HG02981 (cell line): Measurements from ENCODE around the gene FAF1.

Source experiments
- ATAC-seq: cut with Tn5 transposase; IDR thresholded peaks from one replicate; pipeline ENCODE4 v1.9.1; 2021; ENCODE audit warnings: mild to moderate bottlenecking, moderate library complexity; ENCODE audit not compliant: unreplicated experiment

The FAF1 gene

DNA sequence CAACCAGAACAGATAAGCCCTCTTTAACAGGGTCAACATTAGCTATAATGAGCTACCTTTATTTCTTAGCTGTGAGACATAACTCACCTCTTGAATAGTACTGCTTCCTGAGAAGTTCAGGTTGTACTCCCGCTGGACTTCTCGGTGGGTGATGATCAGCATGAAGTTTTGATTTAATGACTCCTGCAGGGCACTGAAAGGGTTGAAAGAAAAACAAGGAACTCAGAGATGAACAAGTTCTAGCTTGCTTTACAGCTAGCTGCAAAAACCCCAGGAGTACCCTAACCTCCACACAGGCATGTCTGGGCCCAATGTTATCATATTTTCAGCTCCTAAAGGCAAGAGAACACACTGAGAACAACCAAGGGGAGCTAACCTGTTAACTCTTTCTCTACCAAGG lies 254.4 kb downstream of the FAF1 start:
- no peak for ATAC-seq

DNA sequence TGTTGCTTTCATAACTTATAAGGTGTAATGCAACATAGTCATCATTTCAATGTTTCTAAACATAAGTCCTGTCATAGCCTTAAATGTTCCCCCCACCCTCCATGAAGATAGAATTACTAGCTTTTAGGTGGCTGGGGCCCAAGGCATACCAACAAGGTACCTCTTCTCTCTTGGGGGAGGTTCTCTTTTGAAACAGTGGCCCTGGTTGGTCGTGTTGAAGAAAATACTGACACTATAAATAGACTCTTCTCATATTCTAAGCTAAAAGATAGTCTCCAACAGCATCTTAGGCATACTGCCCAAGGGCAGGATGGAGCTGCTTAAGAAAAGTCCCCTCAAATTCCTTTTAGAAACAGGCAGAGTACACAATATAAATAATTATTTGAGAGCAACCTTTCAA lies 255.0 kb downstream of the FAF1 start:
- no peak for ATAC-seq

GRCh38 chr1:50704126-50704525 lies 255.9 kb downstream of the FAF1 start:
- peak; percentile 57 for ATAC-seq

DNA sequence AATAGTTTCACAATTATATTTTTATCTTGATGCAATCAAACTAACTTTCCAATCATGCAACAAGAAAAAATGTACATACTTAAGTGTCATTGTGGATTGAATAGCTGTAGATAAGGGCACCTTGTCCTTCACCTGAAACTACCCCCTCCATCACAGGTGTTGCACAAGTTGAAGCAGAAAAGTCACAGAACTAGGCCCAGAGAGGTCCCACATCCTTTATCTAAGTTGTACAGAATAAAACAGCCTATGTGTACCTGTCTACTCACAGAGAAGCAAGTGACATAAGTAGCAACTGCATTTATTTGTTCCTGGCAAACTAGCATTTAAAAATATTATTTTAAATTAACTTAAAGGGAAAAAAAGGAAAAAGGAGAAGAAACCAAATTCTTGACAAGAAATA lies 256.8 kb downstream of the FAF1 start:
- ATAC-seq, result no peak

DNA sequence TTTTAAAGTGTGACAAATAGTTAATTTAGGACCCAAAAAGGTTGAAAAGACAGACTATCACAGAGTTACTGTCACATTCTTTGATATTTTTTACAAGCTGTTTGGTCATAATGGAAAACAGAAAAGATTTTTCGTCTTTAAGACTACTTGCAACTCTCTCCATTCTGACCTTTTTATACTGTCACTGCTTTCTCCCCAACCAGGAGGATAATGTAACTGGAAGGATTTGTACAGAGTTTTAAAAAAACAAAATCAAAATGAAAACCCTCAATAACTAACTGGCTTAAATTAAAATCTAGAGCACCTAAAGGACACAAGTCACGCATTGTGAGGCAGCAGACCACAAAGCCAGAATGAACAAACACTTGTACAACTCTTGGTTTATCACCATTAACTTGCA lies 257.7 kb downstream of the FAF1 start:
- no peak for ATAC-seq

DNA sequence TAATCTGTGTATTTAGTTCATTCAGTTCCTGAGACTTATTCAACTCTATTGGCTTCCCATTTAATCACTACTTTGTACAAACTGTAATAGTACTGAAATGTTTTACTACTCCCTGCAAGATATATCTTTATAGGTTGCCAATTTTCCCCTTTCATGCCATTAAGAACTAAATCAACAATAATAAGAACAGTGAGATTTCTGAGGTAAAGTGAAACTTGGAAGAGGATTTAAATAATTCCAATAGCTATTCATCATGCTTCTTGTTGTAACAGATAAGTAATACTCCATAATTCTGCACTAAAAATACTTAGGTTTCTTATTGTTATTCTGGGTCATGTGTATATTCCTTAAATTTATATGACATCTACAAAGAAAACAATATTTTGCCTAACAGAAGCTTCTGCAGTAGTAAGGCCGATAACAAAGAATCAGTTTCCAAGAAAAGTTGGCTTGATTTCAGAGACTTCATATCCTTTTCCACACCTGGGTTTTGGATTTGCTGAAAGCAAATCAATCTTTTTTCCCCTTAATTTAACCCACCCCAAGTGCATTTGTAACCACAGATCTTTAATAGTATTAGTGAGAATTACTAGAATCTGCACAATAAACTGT lies 258.3 kb downstream of the FAF1 start:
- no peak for ATAC-seq

- ATAC-seq, result no peak
These were observed 259.4 kb downstream of the FAF1 start for GRCh38 chr1:50700621-50701020.

- no peak for ATAC-seq
These were observed 259.9 kb downstream of the FAF1 start for GRCh38 chr1:50700214-50700613.

DNA sequence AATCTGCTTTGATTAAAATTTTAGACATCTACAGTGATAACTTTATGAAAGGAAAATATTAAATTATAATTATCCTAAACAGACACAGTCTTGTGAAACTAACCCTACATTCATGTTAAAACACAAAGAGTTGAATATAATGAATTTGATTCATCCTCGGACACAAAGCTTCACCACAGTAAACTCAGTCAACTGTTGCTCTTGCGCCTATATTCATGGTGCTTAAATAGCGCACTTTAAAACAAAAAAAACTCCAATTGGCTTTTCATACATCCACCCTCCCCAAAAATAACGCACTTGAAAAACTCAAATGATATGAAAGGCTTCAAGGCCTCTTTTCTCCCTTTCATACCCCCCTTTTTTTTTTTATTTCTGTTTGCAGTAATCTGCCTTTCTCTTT lies 260.3 kb downstream of the FAF1 start:
- no peak for ATAC-seq

DNA sequence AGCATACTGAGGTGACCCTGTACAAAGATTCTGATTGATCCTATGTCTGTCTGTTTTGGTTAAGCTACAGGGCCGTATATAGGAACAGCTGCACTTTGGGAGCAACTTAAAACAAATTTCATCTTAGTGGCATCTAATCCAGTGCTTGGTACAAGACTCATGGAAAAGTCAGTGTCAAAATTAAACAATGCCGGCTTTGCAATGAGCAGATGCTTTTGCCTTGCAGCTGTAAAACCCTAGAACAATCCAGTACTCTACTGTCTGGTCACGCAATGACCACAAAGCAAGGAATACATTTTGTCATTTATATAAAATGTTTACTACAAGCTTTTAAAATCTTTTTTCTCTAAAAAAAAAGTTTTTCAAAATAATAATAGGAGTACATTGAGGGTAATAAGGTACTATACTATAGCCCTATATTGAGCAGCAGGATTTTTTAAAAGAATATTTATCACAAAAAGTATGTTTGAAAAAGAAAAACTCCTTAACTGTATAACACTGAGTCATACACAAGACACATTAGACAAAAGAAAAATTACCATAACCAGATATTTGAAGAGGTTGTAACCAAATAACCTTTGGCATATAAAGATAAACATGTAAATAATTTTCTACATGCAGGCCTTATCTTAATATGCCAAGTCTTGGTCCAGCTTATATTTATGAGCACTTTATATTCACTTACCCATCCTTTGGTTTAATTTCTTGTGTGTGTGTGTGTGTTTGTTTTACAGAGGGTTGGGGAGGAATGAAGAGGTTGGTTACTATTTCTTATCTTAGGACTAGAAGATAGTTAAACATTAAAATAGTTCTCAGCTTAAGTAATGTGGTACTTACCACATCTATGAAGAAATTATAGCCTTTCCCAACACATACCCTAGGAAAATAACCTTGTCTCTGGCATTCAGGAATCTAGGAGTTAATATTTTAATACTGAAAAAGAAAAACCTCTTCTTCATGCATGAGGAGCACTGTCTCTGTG lies 262.3 kb downstream of the FAF1 start:
- ATAC-seq, result no peak

DNA sequence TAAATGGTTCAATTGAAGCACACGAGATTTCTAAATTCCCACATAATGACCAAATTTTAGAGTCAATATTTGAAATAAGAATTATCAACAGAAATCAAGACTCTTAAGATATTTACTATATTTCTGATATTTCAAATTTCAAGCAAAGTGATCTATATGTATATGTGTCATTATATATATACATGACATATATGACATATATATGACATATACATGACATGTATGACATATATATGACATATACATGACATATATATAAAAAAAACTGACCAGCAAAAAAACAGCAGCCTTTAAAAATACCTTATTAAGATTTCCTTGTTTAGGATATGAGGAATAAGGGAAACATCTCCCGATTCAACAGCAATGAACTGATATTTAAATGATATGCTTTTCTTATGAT lies 266.2 kb downstream of the FAF1 start:
- ATAC-seq, result no peak

DNA sequence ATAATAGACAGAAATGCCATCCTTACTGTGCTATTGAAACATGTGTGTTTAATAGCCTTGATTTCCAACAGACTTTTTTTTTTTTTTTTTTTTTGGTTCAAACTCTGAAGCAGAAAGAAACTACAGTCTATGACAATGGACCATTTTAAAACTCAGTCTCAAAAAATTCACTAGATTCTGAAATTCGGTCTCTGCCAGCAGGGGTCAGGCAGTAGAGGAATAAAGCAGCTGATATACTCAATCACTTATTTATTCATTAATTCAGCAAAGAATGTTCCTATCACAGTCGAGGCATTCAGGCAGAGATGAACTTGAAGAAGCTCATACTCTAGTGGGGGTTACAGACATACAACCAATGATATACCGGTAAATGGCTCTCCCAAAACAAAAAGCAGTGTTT lies 275.9 kb downstream of the FAF1 start:
- no peak for ATAC-seq

DNA sequence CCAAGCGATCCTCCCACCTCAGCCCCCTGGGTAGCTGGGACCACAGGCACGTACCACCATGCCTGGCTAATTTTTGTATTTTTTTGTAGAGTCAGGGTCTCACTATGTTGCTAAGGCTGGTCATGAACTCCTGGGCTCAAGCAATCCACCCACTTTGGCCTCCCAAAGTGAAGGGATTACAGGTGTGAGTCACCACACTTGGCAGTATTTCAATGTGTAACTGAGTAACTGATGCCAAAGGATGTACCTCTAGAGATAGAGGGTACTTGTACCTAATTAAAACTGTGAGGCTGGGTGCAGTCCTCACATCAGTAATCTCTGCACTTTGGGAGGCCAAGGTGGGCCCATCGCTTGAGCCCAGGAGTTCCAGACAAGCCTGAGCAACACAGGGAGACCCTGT lies 278.1 kb downstream of the FAF1 start:
- no peak for ATAC-seq

DNA sequence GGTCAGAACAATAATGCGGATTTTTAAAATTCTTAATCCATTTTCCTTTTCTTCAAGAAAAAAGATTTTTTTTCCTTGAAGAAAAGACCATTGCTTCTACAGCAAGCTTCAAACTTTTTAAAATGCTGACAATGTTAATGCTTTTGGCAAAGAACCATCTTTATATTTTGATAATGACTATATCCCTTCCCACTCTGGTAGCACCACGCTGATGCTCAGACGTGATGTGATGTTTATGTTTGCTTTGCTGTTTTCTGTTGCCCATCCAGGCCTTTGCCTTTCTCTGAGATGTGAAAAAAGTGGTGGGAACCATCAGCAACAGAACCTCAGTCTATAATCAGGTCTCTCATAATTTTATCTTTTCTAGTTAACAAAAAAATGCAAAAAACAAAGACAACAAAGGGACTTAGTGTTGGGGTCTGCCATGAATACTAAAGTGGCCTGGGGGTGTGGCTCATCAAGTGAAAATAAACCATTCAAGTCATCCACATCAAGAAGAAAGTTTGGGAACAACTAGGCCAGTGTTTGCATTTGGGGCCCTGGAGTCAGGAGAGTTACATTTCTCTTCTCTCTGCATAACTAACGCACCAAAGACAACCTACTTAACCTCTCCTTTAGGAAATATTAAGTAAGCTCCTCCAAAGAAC lies 292.2 kb downstream of the FAF1 start:
- ATAC-seq, result no peak

DNA sequence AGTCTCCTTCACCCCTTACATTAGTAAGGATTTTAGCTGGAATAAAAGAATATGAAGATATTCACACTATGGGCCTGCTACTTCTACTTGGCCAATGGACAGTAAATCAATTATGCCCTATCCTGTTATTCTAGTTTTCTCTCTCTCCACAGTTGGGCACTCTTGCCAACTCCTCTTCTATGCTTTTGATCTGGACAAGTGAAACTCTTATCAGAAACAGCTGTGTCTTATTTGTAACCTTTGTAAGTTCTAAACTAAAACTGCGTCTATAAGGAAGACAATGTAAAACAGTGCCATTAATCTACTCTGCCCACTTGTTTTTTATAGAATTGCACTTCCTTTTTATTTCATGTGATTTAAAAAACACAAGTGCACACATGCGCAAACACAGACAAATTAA lies 292.8 kb downstream of the FAF1 start:
- ATAC-seq, result no peak

GRCh38 chr1:50666849-50667248 lies 293.2 kb downstream of the FAF1 start:
- no peak for ATAC-seq

GRCh38 chr1:50665413-50665812 lies 294.7 kb downstream of the FAF1 start:
- ATAC-seq, result no peak

DNA sequence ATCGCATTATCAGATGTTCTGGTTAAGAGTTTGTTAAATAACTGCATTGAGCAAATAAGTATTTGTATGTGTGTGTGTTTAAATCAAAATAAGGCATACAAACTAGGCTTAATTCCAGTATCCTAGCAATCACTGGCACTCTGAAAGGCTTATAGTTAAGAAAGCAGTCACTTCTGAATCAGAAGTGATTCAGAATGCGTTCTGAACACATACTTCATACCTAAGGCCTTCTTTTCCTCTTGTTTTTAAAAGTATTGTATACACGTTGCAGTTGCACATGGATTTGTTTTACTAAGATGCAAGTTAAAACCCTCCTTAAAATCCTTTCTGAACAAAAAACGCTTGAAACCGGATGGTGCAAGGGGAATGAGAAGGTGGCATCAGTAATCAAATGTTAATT lies 298.4 kb downstream of the FAF1 start:
- ATAC-seq, result no peak

DNA sequence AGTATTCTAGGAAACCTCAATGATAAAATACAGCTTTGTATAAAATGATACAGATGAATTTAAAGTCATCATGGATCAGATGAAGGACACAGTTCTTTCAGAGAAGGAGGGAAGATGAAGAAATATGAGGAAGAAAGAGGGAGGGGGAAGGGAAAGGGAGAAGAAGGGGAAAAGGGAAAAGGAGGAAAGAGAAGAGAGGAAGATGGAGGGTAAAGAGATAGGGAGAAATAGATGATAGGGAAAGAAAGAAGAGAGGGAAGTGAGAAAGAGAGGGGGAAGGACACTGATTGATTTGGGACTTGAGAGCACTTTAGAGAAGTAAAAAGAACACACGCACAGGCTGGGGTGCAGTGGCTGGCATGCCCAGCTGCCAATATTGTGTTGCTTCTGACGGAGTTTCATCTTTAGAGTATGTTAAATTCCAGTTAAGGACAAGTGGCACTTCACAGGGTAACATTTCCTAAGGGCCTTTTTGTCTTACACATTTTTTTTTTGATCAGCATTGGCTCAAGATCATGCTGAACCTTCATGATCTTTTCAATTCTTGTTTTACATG lies 300.9 kb downstream of the FAF1 start:
- ATAC-seq, result no peak

GRCh38 chr1:50658459-50659076 lies 301.5 kb downstream of the FAF1 start:
- ATAC-seq, result no peak

DNA sequence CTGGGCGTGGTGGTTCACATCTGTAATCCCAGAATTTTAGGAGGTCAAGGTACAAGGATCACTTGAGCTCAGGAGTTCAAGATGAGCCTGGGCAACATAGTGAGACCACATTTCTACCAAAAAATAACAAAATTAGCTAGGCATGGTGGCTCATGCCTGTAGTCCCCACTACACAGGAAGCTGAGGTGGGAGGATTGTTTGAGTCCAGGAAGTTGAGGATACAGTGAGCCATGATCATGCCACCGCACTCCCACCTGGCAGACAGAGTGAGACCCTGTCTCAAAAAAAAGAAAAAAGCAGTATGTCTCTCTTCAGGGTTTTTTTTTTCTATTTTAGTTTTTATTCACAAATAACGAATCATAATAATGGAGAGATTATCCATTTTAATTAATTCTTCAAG lies 303.1 kb downstream of the FAF1 start:
- ATAC-seq, result no peak
